ENCODE measurements around the gene CAMK1D.

CAMK1D gene

DNA sequence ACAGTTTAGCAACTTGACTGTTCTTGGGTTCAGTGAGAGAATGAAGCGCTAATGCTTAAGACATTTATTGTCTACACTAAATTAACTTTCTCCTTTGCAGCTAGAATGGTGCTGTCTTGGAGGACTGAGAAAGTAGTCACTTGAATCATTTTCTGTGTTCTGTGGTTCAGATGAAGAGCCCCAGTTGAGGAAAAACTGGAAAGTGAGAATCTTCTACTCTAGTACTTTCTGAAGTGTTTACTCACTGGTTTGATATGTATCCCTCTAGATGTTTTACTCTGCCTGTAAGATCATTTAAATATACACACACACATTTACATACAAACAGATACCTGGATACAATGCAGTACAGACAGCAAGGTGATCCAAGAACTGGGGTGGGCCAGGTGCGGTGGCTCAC is 308.1 kb downstream of the CAMK1D start:
- no peak for DNase-seq (ENCODE audit: low read depth)

DNA sequence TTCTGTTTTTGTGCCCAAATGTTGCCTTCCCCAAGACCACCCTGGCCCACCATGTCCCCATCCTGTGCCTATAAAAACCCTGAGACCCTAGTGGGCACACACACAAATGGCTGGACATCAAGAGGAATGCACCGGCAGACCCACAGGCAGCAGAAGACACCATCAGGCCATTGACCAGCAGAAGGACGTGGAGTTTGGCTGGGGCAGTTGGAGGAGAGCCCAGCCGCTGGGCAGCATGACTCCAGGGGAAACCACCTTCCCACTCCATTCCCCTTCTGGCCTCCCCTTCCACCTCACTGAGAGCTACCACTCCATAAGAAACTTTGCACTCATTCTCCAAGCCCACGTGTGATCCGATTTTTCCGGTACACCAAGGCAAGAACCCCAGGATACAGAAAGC is 309.2 kb downstream of the CAMK1D start:
- DNase-seq (ENCODE audit: low read depth), result no peak

DNA sequence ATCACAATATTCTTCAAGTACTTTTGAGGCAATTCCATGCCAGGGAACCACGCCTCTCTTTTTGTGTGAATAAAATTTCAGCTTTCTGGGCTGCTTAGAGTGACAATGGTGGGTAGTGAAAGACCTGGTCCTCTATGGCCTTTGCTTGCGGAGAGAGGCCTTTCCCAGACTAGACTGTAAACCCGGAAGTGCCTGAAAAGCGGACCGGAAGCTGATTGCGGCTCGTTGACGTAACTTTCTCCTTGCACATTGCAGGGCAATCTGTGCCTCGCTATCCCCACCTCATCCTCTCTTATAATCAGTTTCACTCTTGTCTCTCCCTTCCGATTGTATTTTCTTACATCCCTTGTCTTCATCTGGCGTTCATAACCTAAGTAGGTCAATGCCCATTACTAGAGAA is 310.4 kb downstream of the CAMK1D start:
- DNase-seq (ENCODE audit: low read depth), result no peak

DNA sequence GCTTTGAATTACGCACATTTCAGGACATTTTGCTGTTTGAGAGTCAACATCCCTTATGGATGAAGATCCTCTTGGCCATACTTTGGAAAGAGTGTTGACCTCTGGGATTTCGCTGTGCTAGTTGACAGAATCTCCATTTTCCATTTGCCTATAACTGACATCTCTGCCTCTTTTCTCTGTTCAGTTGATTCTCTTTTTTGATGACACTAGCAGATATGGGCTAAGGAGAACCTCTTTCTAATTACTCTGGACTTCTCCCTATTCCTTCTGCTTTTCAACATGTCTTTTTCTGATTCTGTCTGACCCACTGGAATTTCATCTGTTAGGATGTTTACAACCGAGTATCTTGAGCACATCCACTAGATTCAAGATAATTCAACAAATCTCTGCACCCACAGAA is 311.5 kb downstream of the CAMK1D start:
- DNase-seq (ENCODE audit: low read depth), result no peak

DNA sequence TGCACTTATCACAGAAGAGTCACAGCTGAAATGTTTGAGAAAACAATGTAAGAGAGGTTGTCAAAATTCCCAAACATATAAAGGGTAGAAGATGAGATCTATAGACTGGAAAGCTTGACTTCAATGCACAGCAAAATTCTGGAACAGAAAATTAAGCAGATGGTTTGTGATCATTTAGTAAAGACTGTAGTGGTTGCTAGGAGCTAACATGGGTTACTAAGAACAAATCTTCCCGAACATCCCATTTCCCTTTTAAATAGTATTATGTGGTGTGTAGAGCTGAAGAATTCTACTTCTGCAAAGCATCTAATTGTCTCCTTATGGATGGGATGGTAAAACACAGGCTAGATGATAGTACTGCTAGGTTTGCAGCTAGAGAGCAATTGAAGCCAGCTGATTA is 312.3 kb downstream of the CAMK1D start:
- DNase-seq (ENCODE audit: low read depth), result no peak

DNA sequence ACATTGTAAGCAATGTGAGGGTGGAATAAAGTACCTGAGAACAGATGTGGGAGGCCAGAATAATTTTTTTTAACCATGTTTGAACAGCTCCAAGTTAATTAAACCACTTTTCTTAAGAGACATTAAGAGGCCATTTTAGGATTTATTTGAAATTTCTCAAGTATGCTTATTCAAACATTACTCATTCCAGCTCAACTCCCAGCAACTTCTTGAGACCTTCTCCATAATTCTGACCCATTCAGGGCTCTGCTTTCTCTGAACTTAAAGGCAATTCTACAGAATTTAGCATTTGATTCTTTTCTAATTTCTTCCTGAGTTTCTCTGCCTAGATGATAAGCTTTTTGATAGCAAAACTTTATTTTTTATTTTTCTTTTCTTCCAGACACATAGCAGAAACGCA is 314.5 kb downstream of the CAMK1D start:
- DNase-seq (ENCODE audit: low read depth), result no peak

DNA sequence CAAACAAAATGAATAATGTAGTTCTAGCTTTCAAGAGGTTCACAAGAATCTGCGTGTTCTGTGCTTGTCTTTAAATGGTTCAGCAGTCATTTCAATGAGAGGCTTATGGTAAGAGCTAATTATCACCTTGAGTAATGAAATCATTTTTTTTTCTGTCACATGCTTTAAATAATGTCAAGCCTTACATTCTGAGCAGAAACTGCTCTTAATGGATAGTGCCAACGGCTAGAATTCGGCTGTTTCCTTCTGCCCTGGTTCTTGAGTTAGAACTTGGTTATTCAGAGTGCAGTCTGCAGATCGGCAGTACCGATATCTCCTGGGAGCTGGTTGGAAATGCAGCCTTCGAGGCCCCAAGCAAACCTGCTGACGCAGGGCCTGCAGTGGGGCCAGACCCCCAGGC is 316.2 kb downstream of the CAMK1D start:
- no peak for DNase-seq (ENCODE audit: low read depth)

DNA sequence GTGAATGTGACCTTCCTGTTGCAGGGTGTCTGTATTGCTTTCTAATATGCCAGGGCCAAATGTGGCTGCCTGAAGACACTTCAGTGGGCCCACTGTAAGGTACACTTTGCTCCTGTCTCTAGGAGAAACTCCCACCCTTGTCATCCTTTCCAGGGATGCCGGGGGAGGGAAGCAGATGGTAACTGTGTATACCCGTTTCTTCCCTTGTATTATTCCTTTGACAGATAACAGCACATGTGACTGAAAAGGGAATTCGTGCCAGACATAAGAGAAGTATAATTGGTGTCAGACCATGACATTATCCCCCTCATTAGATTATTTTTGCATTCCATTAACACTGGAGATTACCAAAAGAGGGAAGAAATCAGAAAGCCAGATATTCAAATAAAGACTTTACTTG is 317.7 kb downstream of the CAMK1D start:
- DNase-seq (ENCODE audit: low read depth), result no peak

DNA sequence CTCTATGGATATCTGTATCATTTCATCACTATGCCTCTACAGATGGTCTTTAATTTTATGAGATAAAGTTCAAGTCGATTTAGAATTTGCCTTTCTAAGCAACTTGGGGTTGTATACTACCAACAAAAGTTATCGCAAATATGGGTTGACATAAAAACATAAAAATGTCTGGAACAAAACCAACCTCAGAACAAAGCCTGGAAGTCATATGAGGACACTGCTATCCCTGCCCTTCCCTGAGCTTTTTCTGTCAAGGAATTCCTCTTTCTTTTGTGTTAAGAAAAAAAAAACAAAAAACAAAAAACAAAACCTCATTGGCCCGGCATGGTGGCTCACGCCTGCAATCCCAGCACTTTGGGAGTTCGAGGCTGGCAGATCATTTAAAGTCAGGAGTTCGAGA is 319.3 kb downstream of the CAMK1D start:
- no peak for DNase-seq (ENCODE audit: low read depth)

DNA sequence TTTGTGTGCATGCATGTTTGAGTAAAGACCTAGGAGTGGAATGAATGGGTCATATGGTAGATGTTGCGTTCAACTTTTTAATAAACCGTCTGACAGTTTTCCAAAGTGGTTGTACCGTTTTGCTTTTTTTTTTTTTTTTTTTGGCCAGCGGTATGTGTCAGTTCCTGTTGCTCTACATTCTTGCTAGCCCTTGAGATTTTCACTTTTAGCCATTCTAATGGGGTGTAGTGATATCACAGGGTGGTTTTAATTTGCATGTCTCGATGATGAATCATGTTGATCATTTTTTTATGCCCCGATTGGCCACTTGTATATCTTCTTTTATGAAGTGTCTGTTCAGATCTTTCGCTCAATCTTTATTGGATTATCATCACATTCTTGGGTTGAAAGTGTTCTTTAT is 320.7 kb downstream of the CAMK1D start:
- DNase-seq (ENCODE audit: low read depth), result no peak

DNA sequence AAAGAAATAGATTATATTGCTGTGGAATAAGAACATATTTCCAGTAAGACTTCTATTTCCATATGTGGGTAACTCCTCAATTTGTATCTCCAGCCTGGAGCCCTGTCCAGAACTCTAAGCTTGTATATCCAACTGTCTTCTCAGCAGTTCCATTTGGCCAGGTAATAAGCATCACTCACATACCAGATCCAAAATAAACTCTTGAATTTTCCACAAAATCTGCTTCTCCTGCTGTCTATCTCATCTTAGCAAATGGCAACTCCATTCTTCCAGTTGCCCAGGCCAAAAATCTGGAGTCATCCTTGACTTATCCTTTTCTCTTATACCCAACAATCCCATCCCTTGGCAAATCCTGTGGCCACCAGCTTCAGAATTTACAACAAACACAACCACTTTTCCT is 325.8 kb downstream of the CAMK1D start:
- no peak for DNase-seq (ENCODE audit: low read depth)

DNA sequence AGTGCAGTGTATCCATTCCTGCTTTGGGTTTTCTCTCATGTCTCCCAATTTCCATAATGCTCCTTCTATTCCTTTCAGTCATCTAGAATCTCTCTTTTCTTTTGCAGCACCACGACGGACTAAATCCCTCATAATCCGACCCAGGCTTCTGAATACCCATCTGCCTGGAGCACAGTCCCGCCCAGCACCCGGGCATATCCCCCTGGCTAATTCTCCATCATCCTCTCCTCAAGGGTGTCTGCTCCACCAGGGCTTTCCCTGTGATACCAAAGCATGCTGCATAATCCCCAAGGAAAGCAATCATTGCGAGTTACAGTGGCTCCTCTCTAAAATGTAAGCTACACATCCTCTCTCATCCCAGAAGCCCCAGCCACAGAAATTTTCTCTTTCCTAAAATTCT is 330.3 kb downstream of the CAMK1D start:
- no peak for DNase-seq (ENCODE audit: low read depth)

DNA sequence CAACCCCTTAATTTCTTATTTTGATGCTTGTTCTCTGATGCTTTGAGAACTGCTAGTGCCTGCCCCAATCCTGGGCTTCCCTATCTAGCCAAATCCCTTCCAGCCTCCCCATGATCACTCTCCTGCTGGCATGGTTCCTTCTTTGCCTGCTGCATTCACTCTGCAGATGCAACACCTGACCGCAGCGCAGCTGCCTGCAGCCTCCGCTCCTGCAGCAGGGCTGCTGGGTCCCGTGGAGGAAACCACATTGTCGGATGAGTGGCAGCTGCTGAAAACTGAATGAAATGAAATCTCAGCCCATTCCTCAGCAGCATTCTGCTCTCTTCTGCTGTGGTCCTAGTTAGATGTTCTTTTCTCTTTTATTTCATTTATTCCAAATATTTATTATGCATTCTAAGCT is 331.9 kb downstream of the CAMK1D start:
- no peak for DNase-seq (ENCODE audit: low read depth)

DNA sequence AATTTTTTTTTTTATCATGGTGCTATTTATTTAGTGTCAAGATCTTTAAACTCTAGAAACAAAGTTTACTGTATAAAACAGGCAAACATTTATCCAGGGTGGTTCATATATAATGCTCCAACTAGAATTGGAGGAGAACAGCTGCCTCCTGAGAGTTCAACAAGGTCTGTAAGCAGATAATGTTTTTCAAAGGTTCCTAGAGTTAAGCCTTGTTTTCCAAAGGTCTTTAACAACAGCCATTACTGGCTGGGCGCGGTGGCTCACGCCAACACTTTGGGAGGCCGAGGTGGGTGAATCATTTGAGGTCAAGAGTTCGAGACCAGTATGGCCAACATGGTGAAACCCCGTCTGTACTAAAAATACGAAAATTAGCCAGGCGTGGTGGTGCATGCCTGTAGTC is 335.4 kb downstream of the CAMK1D start:
- no peak for DNase-seq (ENCODE audit: low read depth)

DNA sequence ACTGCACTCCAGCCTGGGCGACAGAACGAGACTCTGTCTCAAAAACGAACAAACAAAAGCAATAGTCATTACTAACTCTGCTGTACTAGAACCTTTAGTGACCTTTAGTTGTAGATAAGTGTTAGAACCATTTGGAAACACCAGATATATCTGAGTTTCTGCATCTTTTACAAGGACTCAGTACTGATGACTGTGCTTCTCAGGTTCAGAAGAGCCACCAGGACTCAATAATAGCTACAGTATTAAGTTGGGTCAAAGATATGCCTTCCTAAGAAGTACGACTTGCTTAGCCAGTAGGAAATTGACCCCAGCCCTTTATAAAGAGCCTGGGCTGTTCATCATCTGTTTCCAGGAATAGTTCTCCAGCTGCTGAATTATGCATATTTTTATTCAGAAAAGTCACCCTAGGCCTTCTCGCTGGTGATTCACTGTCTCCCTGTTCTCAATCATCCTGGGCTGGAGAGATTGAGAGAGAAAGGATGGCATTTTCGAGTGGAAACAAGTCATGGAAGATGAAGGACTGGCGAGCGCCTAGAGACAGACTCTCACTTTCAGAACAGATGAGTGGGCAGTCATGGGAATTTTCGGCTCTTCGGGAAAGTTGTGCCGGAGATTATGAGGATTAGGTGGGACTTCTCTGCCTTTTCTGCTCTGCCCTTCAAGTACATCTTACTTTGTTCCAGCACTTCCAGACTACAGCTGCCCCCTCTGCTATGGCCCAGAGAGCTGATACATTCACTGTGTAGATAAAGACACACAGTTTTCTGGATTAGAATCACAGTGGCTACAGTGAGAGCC is 336.1 kb downstream of the CAMK1D start:
- DNase-seq (ENCODE audit: low read depth), result peak; percentile 35

DNA sequence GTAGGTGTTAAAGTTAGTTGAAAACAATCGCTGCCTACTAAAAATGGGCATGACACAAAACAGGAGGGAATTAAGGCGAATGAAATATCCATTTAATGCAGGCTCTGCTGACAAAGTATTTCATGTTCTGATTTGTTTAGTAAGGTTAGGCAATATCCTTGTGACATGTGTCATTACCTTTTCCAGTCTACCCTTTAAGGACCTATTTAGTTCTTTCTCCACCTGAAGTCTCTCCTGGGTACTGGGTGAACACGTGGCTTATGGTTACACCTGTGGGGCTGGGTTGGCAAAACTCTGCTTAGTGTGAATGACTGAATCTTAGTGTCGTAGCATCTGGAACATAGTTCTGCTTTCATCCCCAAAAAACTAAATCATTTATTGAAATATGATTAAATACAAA is 338.6 kb downstream of the CAMK1D start:
- DNase-seq (ENCODE audit: low read depth), result no peak

DNA sequence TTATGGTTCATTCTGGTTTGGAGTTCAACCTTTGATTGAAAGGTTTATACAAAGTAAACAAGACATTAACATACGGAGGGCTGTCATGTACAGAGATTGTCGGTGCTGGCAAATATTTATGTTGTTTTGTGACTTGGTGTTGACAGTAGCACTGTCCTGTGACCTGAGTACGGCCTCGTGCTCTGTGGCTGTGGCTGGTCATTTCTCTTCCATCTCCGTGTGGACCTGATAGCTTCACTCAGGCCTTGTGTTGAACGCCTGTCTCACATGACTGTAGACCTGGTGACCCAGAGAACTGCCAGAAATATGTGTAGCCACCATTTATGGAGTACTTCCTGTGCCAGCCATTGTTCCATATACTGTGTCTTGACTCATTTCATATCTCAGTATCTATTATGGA is 340.5 kb downstream of the CAMK1D start:
- no peak for DNase-seq (ENCODE audit: low read depth)

DNA sequence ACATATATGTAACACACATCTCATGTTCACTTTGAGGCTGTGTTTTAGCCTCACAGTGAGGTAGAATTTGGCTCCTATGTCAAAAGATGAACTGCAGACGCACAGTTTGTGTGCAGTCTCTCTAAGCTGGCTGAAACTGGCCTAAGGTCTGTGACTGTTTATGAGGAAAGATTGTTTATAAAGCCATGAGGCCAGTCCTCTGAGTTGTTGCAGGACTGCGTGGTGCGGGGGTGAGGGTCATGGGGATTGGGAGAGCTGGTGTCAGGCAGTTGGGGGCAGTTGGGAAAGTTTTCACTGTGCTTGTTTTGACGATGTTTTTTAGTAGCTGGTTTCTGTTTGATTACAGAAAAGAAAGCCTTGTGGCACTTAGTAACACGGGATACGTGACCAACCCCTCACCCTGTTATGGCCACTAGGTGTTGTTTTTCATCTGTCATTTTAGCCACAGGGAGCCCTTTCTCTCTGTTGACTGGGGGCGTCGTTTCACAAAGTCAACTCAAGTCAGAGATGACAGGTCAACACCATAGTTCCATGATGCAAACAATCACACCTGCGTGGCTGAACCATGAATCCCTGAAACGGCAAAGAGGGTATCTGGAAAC is 341.3 kb downstream of the CAMK1D start:
- DNase-seq (ENCODE audit: low read depth), result no peak

DNA sequence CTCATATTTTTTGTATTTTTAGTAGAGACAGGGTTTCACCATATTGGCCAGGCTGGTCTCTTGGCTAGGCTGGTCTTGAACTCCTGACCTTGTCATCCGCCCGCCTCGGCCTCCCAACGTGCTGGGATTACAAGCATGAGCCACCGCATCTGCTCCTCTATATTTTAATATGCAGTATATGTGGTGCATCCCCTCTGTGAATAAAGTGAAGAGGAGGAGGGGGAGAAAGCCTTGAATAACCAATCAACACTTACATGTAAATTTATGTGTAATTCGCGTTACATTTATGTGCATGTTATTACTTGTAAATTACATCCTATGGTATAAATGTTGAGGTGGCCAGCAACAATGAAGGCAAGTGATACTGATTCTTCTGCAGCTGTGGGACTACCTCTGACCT is 342.2 kb downstream of the CAMK1D start:
- no peak for DNase-seq (ENCODE audit: low read depth)

DNA sequence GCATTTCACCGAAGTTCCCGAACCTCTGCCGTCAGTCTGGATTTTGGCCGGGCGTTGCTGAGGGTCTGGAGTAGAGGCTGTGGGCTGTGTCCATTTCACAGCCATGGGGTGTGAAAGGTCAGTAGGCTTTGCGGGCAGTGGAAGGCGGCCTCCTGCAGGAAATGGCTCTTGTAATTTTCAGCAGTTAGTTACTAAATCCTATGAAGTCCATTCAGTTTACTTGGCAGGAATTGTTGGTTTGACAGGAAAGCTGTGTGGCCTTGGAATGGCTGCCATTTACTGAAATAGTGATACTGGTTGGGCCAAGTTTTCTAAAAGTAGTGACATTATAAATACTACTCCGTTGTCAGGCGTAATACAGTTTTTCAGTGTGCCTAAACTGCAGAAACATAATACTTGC is 348.4 kb downstream of the CAMK1D start:
- DNase-seq (ENCODE audit: low read depth), result no peak

DNA sequence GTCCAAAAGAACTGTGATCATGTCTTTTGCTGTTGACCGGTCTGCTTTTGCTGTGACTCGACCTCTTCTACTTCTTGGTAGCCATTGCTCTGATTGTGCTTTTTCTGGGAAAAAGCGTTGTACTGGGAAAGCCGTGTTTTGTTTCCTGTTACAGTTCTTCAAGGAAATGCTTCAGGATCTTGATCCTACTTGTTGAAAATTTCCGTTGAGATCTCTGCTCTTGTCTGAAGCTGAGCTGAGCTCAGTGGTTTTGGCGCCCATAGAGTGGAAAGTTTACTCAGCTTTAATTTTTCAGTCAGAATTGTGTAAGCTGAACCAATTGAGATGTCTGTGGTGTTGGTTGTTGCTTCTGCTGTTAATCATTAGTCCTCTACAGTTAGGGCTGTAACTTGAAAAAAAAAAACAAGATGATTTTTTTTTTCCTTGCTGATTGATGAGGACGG is 349.9 kb downstream of the CAMK1D start:
- DNase-seq (ENCODE audit: low read depth), result peak; percentile 29

DNA sequence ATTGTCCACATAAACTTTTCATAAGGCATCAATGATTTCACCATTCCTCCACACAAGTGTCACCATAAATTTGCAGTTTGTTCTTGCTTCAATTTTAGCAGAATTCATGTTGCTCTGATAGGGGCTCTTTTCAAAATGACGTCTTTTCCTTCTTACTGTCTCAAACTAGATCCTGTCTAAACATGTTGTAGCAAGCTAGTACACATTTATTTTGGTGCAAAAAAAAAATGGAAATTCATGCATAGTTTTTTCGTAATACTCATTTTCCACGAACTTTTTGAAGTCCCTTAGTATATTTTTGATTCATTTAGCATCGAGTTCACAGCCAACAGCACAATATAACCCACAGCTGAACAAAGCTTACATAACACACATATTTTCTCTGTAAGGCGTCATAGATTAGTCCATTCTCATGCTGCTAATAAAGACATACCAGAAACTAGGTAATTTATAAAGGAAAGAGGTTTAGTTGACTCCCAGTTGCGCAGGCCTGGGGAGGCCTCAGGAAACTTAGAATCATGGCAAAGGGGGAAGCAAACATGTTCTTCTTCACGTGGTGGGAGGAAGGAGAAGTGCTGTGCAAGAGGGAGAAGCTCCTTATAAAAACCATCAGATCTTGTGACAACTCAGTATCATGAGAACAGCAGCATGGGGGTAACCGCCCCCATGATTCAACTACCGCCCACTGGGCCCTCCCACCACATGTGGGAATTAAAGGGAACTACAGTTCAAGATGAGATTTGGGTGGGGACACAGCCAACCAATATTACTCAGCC is 350.6 kb downstream of the CAMK1D start:
- DNase-seq (ENCODE audit: low read depth), result no peak

DNA sequence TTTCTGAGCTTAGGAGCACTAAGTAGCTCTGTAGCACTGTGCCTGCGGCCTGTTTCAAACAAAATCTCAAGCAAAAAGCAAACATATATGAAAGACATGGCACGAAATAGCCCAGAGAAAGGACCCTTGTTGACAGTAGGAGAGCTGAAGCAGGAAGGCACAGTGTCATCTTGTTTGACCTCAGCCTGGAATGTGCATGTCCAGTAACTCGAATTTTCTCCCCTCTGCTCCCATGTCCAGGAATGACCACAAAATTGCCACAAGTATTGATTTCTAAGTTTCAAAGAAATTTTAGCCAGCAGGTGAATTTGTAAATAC is 351.2 kb downstream of the CAMK1D start:
- no peak for DNase-seq (ENCODE audit: low read depth)

Measured in amniotic epithelial cell (primary cell).